Measurements from ENCODE around the gene DCD.

Gene DCD

DNA sequence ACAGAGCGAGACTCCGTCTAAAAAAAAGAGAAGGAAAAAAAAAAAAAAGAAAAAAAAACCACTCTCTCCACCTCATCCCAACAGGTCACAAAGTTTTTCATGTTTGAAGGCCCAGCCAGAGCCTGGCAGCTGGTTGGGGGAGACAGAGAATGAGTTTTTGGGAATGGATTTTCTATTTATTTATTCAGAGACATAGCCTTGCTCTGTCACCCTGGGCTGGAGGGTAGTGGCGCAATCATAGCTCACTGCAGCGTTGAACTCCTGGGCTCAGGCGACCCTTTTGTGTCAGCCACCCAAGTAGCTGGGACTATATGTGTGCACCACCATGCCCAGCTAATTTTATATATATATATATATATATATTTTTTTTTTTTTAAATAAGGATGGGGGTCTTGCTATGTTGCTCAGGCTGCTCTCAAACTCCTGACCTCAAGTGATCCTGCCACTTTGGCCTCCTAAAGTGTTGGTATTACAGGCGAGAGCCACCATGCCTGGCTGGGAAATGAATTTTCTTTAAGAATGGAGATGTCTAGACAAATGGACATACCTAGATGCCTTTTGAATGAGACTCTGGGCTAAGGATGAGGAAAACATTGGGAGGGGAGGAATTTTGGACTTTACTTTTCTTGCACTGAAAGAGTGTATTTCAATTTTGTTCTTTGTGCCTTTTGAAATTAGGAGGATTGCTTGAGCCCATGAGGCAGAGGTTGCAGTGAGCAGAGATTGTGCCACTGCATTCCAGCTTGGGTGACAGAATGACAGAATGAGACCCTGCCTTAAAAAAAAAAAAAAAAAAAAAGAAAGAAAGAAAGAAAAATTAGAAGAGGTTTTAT, 42.8 kb downstream of the DCD start:
- no peak for DNase-seq

- no peak for DNase-seq
These were observed 43.7 kb downstream of the DCD start for GRCh38 chr12:54604436-54604835.

GRCh38 chr12:54603872-54604271, 44.3 kb downstream of the DCD start:
- no peak for DNase-seq

DNA sequence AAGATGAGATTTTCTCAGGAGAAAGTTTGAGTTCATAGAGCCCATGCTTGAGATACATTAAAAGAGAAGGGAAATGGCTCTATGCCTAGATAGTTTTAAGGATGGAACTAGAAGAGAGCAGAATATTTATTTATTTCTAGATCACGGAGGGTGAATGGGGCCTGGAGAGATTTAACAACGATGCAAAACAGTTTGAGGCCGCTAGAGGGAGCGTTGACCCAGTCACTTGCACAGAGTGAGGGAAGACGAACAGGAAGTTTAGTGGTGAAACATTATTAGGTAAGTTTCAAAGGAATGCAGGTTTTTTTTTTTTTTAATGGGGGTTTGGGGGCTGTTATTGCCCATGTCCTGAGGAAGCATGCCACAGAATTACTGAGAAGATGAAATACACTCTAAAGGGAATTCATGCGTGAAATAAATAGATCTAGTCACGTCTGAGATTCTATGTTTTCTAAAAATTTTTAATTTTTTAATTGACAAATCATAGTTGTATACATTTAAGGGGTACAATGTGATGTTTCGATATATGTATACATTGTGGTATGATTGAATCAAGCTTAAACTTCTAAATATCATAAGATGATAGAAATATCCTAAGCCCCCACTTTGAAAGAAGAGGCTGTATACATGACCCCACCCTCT, 44.9 kb downstream of the DCD start:
- peak; percentile 80 for DNase-seq

DNA sequence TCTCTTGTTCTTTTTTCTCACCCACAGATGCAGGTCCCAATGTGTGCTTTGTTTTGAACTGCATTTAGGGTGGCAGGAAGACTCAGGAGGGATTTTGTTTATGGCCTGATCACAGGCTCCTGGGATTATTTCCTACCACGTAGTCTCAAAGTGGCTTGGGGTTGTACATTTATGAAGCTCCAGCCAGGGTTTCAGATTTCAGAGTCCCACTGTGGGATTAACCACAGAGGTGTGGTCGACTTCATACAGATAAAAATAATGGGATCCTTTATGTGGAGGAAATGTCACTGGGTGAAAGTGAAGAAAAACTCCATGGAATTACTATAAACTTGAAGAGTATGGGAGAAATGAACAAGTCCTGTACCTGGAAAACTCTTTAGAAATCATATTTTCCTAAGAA, 45.5 kb downstream of the DCD start:
- DNase-seq = no peak

- peak; percentile 34 for DNase-seq
These were observed 46.3 kb downstream of the DCD start for GRCh38 chr12:54601841-54602240.

GRCh38 chr12:54598970-54599369, 49.2 kb downstream of the DCD start:
- DNase-seq = no peak

GRCh38 chr12:54596526-54596946, 51.6 kb downstream of the DCD start:
- peak; percentile 67 for DNase-seq

DNA sequence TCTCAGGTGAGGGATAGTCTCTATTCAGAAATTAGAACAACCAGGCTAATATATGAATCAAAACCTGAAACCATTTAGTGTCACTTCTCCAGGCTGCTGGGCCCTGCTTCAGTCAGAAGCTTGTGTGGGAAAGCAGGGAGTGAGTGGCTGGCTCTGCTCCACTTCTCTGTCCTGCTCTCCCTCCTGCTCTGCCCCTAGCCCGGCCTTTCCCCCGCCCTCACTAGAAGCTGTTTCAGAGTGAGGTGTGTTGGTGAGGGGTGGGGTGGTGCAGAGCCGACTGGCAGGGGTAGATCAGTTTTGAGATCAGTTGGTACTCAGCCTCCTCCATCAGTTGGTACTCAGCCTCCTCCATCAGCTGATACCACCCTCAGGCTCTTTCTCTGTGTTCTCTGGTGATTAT, 52.7 kb downstream of the DCD start:
- DNase-seq = no peak

All from RPMI8226 (cell line).